ENCODE data around the gene DHRS4L2.

The DHRS4L2 gene

GRCh38 chr14:24053548-24054323 lies 65.0 kb downstream of the DHRS4L2 start:
- no peak for DNase-seq (ENCODE audit: low spot score)

- DNase-seq (ENCODE audit: low spot score): no peak
Measured at GRCh38 chr14:24054324-24054641, 65.6 kb downstream of the DHRS4L2 start.

DNA sequence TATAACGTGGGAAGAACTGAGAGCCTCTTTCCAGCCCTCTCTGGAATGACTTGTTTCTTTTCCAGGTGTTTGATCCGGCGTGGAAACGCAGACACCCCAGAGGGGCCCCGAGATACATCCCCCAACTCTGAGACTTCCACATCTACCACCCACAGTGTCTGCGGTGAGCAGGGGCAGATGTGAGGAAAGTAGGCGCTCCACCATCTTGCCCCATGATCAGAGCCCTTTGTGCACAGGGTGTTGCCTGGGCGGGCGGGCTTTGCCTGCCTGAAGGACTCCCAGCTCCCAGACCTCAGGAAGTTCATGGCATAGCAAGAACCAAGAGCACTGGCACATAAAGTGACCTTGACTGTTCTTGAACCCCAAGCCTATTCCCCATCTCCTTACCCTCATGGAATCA lies 65.9 kb downstream of the DHRS4L2 start:
- no peak for DNase-seq (ENCODE audit: low spot score)

All from CD4-positive, alpha-beta T cell treated with Interleukin-15 for 4 hours (primary cell).